ENCODE measurements around the gene RGS16.

Gene RGS16

DNA sequence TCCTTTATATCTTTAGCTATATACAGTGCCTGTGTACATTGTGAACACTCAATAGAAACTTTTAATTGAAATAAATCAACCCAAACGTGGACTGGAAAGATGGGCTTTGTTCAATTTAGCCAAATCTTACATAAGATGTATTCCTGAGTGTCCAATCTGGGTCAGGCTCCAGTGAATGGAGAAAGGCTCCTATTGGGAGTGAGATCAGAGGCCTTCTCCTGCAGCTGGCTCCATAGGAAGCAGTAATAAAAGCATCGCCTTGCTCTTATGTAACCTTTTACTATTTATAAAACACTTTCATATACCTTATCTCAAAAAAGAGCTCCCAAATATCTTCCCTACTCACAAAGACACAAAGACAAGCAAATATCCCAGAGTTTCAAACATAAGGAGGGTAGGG, 24.9 kb upstream of the RGS16 start:
- DNase-seq = no peak

- no peak for DNase-seq
These were observed 24.5 kb upstream of the RGS16 start for GRCh38 chr1:182628657-182629056.

DNA sequence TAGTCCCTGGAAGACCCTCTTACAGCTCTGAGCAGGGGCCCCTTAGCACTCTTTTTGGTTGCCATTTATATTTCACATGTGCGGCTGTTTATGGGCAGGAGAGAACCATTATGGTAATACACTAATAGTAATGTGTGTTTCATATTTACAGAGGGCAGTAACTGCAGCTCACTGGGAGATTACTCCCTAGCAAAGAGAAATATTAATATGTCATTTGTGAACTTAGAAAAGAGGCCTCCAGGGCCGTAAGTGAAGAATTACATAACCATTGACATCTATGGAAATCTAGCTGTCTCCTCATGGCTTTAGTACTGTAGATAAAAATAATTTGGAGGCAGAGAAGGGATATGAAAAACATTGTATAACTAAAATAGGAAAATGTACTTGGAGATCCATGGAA, 23.4 kb upstream of the RGS16 start:
- DNase-seq = no peak

DNA sequence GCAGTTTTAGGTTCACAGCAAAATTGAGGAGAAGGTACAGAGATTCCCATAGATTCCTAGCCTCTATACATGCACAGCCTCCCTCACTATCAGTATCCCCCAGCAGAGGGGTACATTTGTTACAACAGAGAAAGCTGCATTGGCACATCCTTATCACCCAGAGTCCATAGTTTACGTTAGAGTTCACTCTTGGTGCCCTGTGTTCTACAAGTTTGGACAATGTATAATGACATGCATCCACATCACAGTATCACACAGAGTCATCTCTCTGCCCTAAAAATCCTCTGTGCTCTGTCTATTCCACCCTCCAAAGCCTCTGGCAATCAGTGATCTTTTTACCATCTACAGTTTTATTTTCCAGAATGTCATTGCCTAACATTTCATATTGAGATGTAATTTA, 22.3 kb upstream of the RGS16 start:
- DNase-seq = no peak

DNA sequence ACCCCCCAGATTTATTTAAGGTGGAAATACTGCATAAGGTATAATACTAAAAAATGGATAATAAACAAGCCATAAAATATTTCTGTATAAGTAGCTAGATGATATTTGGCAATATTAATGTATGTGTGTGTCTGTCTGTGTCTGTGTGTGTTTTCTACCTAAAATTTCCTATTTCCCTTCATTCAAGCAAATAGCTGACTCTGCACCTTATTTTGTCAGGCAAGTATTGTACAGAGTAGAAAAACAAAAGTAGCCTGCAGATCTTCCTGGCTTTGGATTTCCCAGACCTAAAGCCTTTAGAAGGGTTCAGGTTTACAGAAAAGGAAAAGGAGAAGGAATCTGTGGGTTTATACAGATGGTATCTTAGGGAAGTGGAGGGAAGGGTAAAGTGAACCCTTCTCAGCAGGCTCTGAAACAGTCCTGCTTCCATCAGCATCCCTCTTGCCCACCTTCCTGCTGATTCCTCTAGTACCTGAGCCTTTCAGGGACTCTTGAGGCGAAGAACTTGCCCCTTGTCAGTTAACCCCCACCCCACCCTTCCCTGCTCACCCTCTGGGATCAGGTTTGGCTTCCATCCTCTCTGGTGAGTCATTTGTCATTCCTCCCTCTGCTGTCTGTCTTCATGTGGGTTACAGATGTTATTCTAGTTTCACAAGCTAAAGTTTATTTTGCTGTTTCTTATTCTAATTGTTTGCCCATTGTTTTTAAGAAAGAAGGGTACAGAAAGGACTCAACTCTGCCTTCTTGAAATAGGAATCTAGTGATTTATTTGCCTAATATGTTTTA, 21.7 kb upstream of the RGS16 start:
- no peak for DNase-seq

DNA sequence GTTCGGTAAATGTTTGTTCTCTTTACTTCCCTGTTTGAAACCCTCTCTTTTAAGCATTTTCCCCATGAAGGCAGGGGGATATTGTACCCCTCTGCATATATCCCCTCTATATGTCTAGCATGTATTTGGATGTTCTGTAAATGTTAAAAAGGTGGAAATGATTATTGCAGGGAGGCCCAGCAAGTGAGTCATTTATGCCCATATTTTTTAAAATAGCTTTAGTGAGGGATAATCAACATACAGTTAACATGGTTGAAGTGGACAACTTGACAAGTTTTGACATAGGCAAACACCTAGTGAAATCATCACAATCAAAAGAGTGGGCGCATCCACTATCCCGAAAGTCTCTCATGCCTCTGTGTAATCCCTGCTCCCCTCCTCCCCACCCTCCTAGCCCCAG, 20.8 kb upstream of the RGS16 start:
- DNase-seq = no peak

GRCh38 chr1:182624577-182624976, 20.4 kb upstream of the RGS16 start:
- DNase-seq = no peak

GRCh38 chr1:182622901-182623528, 18.8 kb upstream of the RGS16 start:
- no peak for DNase-seq

DNA sequence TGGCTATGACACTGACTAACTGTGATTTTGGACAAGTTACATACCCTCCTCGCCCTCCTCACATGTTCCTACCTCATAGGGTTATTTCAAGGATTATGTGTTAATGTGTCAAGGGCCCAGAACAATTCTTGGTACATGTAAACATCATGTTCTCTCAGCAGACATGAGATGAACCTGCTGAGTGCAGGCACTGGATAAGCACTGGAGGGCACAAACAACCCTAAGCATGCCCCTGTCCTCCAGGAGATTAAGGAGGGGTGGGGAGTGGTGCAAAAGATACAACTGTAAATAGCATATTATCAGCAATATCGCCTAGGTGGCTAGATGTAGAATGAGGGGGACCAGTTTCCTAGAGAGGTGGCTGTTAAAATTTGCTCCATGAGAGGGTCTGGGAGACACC, 17.7 kb upstream of the RGS16 start:
- no peak for DNase-seq

GRCh38 chr1:182620924-182621585, 16.9 kb upstream of the RGS16 start:
- no peak for DNase-seq

GRCh38 chr1:182617734-182618351, 13.7 kb upstream of the RGS16 start:
- no peak for DNase-seq

- DNase-seq = no peak
These were observed 12.8 kb upstream of the RGS16 start for GRCh38 chr1:182617014-182617429.

DNA sequence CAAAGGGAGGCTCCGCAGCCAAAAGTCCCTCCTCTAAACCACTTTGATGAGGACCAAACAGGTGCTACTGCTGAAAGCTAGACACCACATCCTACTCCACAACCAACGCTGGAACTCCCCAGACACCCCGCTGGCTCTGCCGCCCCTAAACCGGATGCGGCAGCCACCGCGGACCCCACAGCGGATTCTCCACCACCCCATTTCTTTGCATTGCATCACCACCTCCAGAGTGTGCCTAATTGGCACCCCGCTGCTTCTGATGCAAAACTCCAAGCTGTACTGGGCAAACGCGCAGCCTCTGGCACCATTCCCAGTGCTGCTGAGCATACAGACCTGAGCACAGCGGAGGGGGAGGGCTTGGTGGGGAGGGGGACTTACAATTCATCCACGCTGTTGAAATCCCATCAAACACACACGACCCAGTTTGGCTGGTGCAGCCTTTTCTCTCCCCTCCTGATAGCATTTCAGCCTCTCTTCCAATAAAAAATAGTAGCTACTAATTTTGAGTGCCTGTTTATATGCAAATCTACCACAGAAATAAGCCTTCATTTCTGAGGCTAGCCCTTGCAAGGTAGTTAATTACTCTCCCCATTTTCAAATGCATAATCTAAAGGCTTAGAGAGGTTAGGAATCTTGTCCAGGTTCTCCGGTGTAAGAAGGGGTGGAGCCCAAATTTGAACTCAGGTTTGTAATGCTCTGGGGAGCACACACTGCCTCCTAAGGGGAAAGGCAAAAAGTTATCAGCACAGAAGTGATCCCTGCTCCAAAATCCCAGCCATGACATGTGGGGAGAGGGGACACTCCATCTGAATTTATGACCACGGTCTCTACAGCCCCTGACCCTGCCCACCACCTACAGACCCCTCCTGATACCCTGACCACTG, 12.2 kb upstream of the RGS16 start:
- DNase-seq = peak; percentile 85

DNA sequence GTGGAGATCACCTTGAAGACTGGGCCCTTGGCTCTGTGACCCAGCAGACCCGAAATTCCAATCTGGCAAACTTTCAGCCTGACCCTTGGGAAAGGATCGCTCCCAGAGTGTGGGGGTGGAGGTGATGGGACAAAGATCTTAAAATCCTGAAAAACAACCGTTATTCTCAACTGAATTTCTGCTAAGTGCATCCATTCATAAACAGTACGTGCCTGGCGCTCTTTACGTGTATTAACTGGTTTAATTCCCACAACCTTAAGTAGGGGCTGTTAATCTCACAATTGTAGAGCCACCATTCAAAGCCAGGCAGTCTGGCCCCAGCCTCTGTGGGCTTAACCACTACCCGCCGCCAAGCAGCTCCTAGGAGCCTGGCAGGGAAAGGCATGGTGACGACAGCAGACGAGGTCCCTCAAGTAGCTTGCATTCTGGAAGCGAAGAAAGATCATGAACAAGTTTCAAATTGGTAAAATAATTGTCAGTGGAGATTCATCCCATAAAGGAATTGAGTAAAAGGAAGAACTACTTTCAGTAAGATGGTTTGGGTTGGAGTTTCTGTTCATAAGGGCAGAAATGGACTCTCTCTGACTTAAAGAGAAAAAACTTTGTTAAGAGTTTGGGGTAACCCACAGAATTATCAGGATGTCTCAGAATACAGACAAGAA, 11.4 kb upstream of the RGS16 start:
- peak; percentile 48 for DNase-seq

DNA sequence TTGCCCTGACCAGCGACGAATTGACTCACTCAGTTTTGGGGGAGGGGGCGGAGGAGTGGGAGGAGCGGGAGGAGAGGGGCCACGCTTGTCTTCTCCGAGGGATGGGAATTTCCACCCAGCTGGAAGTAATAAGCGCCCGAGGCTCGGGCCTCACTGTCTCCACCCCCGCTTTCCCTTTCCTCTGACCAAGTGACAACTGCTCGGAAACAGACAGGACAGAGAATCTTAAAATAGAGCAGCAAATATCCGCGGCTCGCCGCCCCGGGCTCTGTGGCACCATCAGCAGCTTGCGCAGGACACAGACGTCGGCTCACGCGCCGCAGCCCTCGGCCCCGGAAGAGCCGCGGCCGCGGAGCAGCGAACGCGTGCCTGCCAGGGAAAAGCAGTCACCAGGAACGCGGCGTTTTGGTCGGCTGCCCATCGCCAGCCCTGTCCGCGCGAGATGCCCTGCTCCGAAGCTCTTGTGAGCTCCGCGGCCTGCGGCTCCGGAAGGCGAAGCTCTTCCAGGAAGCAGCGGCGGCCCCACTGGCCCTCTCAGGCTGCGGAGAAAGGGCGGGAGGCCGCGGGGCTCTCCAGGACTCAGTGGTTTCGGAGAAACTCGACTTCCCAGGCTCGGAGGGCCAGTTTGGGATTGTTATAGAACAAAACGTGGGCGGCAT, 10.7 kb upstream of the RGS16 start:
- DNase-seq = peak; percentile 59

- DNase-seq = no peak
These were observed 7.6 kb upstream of the RGS16 start for GRCh38 chr1:182611787-182612186.

DNA sequence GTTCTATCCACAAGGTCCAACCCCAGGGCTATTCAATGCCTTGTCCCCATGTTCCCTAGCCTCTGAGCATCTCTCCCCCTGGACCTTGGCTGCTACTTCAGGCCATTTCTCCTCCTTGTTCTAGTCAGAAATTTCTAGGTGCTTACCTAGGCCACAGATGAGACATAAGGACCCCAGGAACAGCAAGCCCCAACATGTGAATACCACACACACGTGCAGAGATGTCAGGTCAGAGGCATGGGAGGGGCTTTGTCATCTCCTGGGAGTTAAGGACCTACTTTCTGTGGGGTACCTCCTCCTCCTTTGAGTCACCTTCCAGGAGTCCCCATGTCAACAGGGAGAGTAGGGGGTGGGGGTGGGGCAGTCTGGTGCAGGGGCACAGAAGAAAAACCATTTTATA, 7.1 kb upstream of the RGS16 start:
- no peak for DNase-seq

DNA sequence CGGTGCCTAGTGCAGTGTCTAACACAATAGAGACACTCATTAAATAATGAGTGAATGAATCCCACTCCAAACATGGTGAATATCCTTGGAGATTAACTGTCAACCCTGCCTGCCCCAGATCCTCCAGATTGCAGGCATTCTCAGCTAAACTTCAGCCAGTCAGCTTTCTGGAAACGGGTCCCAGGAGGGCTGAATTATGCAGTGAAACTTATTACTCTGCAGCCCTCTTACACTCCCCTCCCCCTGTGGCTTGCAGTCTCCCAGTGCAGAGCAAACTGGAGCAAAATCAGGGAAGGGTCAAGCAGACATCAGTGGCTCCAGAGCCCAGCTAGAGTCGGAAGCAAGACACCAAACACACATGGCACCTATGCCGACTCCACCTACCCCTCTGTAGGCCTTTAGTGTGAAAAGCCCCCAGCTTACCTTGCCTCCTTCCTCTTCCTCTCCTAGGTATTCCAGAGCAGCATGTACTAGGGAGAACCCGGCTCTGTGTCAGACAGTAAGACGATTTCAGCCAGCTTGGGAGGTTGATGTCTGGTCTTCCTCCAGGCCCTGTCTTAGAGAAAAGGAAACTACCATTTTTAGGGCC, 6.5 kb upstream of the RGS16 start:
- DNase-seq = no peak

DNA sequence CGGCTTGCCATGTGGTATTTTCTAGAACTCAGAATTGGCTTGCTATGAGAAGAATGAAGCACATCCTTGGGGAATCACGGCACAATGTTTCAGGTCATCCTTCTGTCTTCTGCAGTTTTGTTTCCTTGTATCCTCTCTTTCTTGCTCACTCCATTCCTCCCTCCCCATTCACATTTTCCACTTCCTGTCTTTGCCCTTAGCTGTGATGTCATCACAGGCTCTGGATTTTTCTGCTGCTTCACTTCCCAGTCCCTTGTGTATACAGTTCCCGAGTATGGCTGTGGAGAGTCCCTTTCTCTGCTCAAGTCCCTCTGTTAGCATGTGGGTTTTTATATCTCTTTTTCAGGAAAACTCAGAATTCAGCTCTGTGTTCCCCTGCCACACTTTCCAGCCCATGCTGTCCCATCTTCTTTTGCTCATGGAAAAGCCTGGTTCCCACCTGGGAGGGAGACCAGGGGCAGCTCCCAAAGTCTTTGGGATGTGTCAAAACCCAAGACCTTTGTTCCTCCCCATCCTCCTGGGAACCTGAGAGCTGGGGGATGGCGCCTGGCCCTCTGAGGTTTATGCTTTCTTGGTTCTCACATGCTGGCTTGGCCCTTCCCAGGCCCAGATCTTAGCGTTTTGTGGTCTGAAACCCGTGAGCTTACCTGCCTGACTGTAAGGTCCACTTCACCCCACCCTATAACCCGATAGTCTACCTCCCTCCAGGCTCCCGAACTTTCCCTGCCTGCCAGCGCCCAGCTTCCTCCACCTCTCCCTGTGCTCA, 4.8 kb upstream of the RGS16 start:
- no peak for DNase-seq

DNA sequence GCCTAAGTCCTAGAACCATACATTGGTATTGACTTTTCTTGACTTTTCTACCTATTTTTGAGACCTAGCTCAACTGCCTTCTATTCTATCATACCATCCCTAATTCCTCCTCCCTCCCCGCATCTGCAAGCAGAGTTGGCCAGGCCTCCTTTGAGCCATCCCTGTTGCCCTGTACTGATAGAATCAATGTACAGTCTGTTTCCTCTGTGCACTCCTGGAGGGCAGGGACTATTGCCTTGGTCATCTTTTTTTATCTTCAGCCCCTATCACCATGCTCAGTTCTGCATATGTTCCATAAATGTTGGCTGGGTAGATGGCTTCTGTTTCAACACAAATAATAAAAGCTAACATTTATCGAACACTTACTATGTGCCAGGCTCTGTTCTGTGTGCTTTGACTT, 4.0 kb upstream of the RGS16 start:
- DNase-seq = no peak

Measured in activated naive CD4-positive, alpha-beta T cell treated with Interleukin-2 at 50 U/mL for 16 hours (primary cell).